Endothelial cell of umbilical vein (primary cell): Measurements from ENCODE around the gene SUCLG2. TPM values are rescaled to one million over a fixed set of nuclear protein-coding genes. Genes with fewer than 3 reads are reported as not detected.

ENCODE experiments used
- BruUV-seq: library from RNA; stranded (reverse); fragments of 400-500 nt; replicated peaks from 2 replicates; lab custom pipeline; 2021; lab: Mats Ljungman, UMichigan
- CTCF ChIA-PET: fragments of 300-600, 350-600 bp; sonication (Branson Sonifier 250); formaldehyde crosslinking; loops from one replicate; lab custom pipeline; 2021; ENCODE audit warnings: antibody characterized with exemption, inconsistent platforms; lab: Charles Lee
- POLR2A ChIA-PET: fragments of 300-600, 350-600 bp; sonication (Branson Sonifier 250); formaldehyde crosslinking; loops from one replicate; lab custom pipeline; 2021; ENCODE audit warnings: antibody characterized with exemption, inconsistent platforms; lab: Charles Lee
- DNase-seq: peaks from one replicate; pipeline ENCODE4 v3.0.0-alpha.2; 2011; ENCODE audit warnings: low read depth, low spot score
- FAIRE-seq: peaks from 2 replicates; lab custom pipeline; 2011; peaks lifted over from hg19 to GRCh38; lab: Jason Lieb, UNC
- H2AFZ ChIP-seq: 2 replicates; pipeline ENCODE4 v1.6.0; 2012; ENCODE audit warnings: low read depth, low read length, control low read depth, inconsistent platforms
- H3K27ac ChIP-seq: 2 replicates; pipeline ENCODE4 v1.5.1; 2011; ENCODE audit warnings: low read depth, mild to moderate bottlenecking, control low read depth, low read length, moderate library complexity; ENCODE audit not compliant: insufficient read depth
- H3K27me3 ChIP-seq, 2 experiments: 2 replicates each; pipeline versions ENCODE4 v1.6.0 to v1.6.1; 2011; ENCODE audit warnings: low read length in 2 of 2, mixed read lengths in 1 of 2; ENCODE audit not compliant: control insufficient read depth in 2 of 2, insufficient read depth in 2 of 2
- H3K36me3 ChIP-seq, 2 experiments: 2 replicates in 1 of 2; 3 replicates in 1 of 2; pipeline ENCODE4 v1.5.1; 2011; ENCODE audit warnings: low read length in 2 of 2, mild to moderate bottlenecking in 1 of 2, moderate library complexity in 1 of 2; ENCODE audit not compliant: control insufficient read depth in 2 of 2, insufficient read depth in 2 of 2; ENCODE audit errors: extremely low read depth in 1 of 2
- H3K4me1 ChIP-seq: 3 replicates; pipeline ENCODE4 v1.5.1; 2011; ENCODE audit warnings: mild to moderate bottlenecking, low read length; ENCODE audit not compliant: control insufficient read depth, insufficient read depth; ENCODE audit errors: extremely low read depth
- H3K4me2 ChIP-seq: 2 replicates; pipeline ENCODE4 v1.6.1; 2011; ENCODE audit warnings: low read length, control low read depth, mixed read lengths; ENCODE audit not compliant: insufficient read depth
- H3K4me3 ChIP-seq, 3 experiments: fragments of 200-600 bp in 1 of 3; sonication (generic), shearing (Covaris generic) in 1 of 3; replicated peaks in 1 of 3; 2 replicates each; pipeline ENCODE4 v1.5.1; 2011 to 2016; ENCODE audit warnings: control low read depth in 3 of 3, low read length in 3 of 3, mild to moderate bottlenecking in 2 of 3, inconsistent platforms in 1 of 3, low read depth in 1 of 3, moderate library complexity in 1 of 3; ENCODE audit not compliant: insufficient read depth in 1 of 3
- H3K79me2 ChIP-seq: 2 replicates; pipeline ENCODE4 v1.6.0; 2012; ENCODE audit warnings: low read length, inconsistent platforms; ENCODE audit not compliant: control insufficient read depth, insufficient read depth
- H3K9ac ChIP-seq: replicated peaks from 2 replicates; pipeline ENCODE3; 2011; ENCODE audit warnings: low read length, control low read depth; ENCODE audit not compliant: insufficient read depth; ENCODE audit errors: extremely low read depth
- H3K9me1 ChIP-seq: replicated peaks from 3 replicates; pipeline ENCODE4 v1.6.0; 2011; ENCODE audit warnings: mild to moderate bottlenecking, low read length; ENCODE audit not compliant: control insufficient read depth, insufficient read depth; ENCODE audit errors: extremely low read depth
- H3K9me3 ChIP-seq: replicated peaks from 2 replicates; pipeline ENCODE4 v1.5.1; 2012; ENCODE audit warnings: low read length, inconsistent platforms; ENCODE audit not compliant: control insufficient read depth, insufficient read depth
- H4K20me1 ChIP-seq: replicated peaks from 2 replicates; pipeline ENCODE3; 2011; ENCODE audit warnings: mild to moderate bottlenecking, low read length; ENCODE audit not compliant: control insufficient read depth, insufficient read depth; ENCODE audit errors: extremely low read depth
- CTCF ChIP-seq, 2 donors: IDR thresholded peaks; 1 replicate in 1 of 2; 2 replicates in 1 of 2; pipeline ENCODE4 v1.5.1; 2011; ENCODE audit warnings: low read length in 2 of 2, mild to moderate bottlenecking in 2 of 2, moderate library complexity in 2 of 2, control low read depth in 1 of 2, inconsistent platforms in 1 of 2, low read depth in 1 of 2; ENCODE audit not compliant: insufficient read depth in 1 of 2; ENCODE audit errors: extremely low read depth in 1 of 2
- EZH2 ChIP-seq: IDR thresholded peaks from 2 replicates; pipeline ENCODE4 v1.6.1; 2012; ENCODE audit warnings: borderline replicate concordance, low read depth, mild to moderate bottlenecking, moderate library complexity, low read length, inconsistent platforms; ENCODE audit not compliant: severe bottlenecking
- FOS ChIP-seq: IDR thresholded peaks from 2 replicates; pipeline ENCODE4 v1.6.1; 2011; ENCODE audit warnings: mild to moderate bottlenecking, low read length, moderate library complexity, borderline replicate concordance; ENCODE audit not compliant: insufficient read depth
- GATA2 ChIP-seq: IDR thresholded peaks from 2 replicates; pipeline ENCODE4 v1.7.0; 2011; ENCODE audit warnings: low read depth, mild to moderate bottlenecking, moderate library complexity, mixed read lengths, low read length; ENCODE audit not compliant: insufficient read length, insufficient read depth
- JUN ChIP-seq: IDR thresholded peaks from 2 replicates; pipeline ENCODE4 v1.6.1; 2011; ENCODE audit warnings: borderline replicate concordance, low read depth; ENCODE audit not compliant: insufficient read length, insufficient read depth
- MAX ChIP-seq: IDR thresholded peaks from 2 replicates; pipeline ENCODE4 v1.6.1; 2011; ENCODE audit not compliant: insufficient read depth, insufficient read length
- MYC ChIP-seq: IDR thresholded peaks from one replicate; pipeline ENCODE4 v1.6.1; 2011; ENCODE audit warnings: mild to moderate bottlenecking, low read depth, low read length
- POLR2A ChIP-seq: IDR thresholded peaks from 2 replicates; pipeline ENCODE4 v1.6.1; 2012; ENCODE audit warnings: low read depth, mild to moderate bottlenecking, control low read depth, low read length
- POLR2AphosphoS5 ChIP-seq: IDR thresholded peaks from 2 replicates; pipeline ENCODE4 v1.6.1; 2012; ENCODE audit warnings: low read depth, mild to moderate bottlenecking, control low read depth, low read length, moderate library complexity; ENCODE audit not compliant: insufficient read depth
- dilution Hi-C: fragments of 300-500 bp; cut with MboI; formaldehyde crosslinking; loops from one replicate; pipeline ENCODE4 v1.15.0; 2019; ENCODE audit warnings: low sequenced_read_pairs; ENCODE audit not compliant: extremely low pct_ligation_motif_present
- intact Hi-C: fragments of 100-400 bp; cut with micrococcal nuclease; formaldehyde crosslinking; loops from one replicate; pipeline ENCODE4 v1.10.0; 2022
- polyA plus RNA-seq, 4 experiments: library from polyadenylated mRNA; depleted of rRNA in 3 of 4; stranded (reverse) in 3 of 4; unstranded in 1 of 4; fragments of >200 nt; gene quantifications; 2 replicates each; pipeline versions ENCODE4 v1.2.1 to v1.2.3, GENCODE V29; 2011 to 2012; ENCODE audit warnings: missing spikeins in 1 of 4
- total RNA-seq: library from RNA; stranded (reverse); gene quantifications from 2 replicates; pipeline ENCODE4 v1.2.3, GENCODE V29; 2021

Gene SUCLG2
- total and polyA plus RNA-seq, 2 donors (not counting 3 experiments of a cell fraction or from before 2014, with no cell fraction given), result 8.1 to 38.3 TPM

DNA sequence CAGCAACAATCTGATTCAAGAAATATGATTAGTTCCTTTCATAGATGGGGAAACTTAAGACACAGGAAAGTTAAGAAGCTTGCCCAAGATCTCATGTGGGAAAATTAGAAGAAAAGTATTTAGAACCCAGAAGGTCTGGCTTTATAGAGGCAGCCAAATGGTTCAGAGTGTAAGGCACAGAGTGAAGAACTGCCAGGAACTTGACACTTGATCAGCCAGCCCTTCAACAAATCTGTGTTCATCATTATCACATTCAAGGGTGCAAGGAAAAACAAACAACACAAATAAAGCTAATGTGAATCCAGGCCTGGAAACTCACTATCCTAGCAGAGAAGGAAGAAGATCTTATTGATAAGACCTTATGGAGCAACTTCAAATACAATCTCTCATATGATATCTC, 62.4 kb downstream of the SUCLG2 start:
- Histone ChIP-seq H3K79me2 (no peaks in the 10 kb centered on the region), H3K9me1 (no peaks in the 10 kb centered on the region), H3K27ac (no peak overlapping the region), H3K27me3 (no peaks in the 10 kb centered on the region), H3K9me3 (no peaks in the 10 kb centered on the region), H3K9ac (no peak overlapping the region), H3K4me3 (no peak overlapping the region), H4K20me1 (no peaks in the 10 kb centered on the region), H3K4me1 (no peaks in the 10 kb centered on the region), H3K36me3 (peaks cover 0 to 2% of the 10 kb centered on the region in 2 experiments), H2AFZ (no peak overlapping the region), H3K4me2 (no peak overlapping the region)
- FAIRE-seq, result no peak
- no peak for TF ChIP-seq EZH2
- no peak for TF ChIP-seq GATA2
- no peak for TF ChIP-seq CTCF (IDR thresholded peaks at IDR 0.05; ENCODE audit: extremely low read depth in 1 of 2, insufficient read depth in 1 of 2, low read depth in 1 of 2, low read length in 2 of 2)
- no peak for TF ChIP-seq POLR2A
- no peak for TF ChIP-seq MYC
- TF ChIP-seq FOS, result no peak
- dilution Hi-C loops, result no loop called here
- CTCF ChIA-PET, result no interaction called here
- POLR2A ChIA-PET, result no interaction called here
- intact Hi-C loops, result no loop called here
- no TSS peak for BruUV-seq
- no peak for DNase-seq

GRCh38 chr3:67587811-67588210, 66.6 kb downstream of the SUCLG2 start:
- no peaks in the 10 kb centered on the region for H4K20me1 ChIP-seq
- dilution Hi-C loops, result no loop called here
- H3K9me1 ChIP-seq, result no peaks in the 10 kb centered on the region
- no peaks in the 10 kb centered on the region for H3K4me1 ChIP-seq
- POLR2A ChIA-PET, result no interaction called here
- intact Hi-C loops, result no loop called here
- H3K79me2 ChIP-seq, result no peaks in the 10 kb centered on the region
- no peaks in the 10 kb centered on the region for H3K27me3 ChIP-seq
- H3K36me3 ChIP-seq, result peaks cover 0 to 2% of the 10 kb centered on the region in 2 experiments
- H3K9me3 ChIP-seq, result no peaks in the 10 kb centered on the region
- no TSS peak for BruUV-seq
- DNase-seq, result no peak
- no peak overlapping the region for H3K4me2 ChIP-seq
- FAIRE-seq, result no peak
- no peak overlapping the region for H3K27ac ChIP-seq
- CTCF ChIA-PET, result no interaction called here
- H3K4me3 ChIP-seq, result no peak overlapping the region
- H2AFZ ChIP-seq, result no peak overlapping the region
- TF ChIP-seq MAX (no peak), MYC (no peak), GATA2 (no peak), CTCF (IDR thresholded peaks at IDR 0.05; ENCODE audit: extremely low read depth in 1 of 2, insufficient read depth in 1 of 2, low read depth in 1 of 2, low read length in 2 of 2) (no peak), FOS (no peak), POLR2A (no peak), JUN (no peak), POLR2AphosphoS5 (no peak), EZH2 (no peak)
- H3K9ac ChIP-seq, result no peak overlapping the region
